Stimulated activated CD4-positive, alpha-beta T cell treated with anti-CD3 and anti-CD28 coated beads, Interleukin-12 subunit alpha, Interleukin-12 subunit beta, amount 100 ng/mL, for 24 hours (primary cell): ENCODE data around the gene WWC2.
"Not testable (repeated sequence)": the region's sequence is repeated elsewhere in the genome, so short reads cannot be mapped to it uniquely, and the experiment has no call there.

Source experiments
- DNase-seq, 2 experiments: peaks; one replicate each; pipeline ENCODE4 v3.0.0-alpha.2; 2020; ENCODE audit warnings: low read depth in 2 of 2

Gene WWC2

GRCh38 chr4:183100827-183101226 is 1.8 kb downstream of the WWC2 start:
- no peak for DNase-seq

- DNase-seq = no peak
These were observed 3.0 kb downstream of the WWC2 start for GRCh38 chr4:183101956-183102480.

- no peak for DNase-seq
These were observed 6.0 kb downstream of the WWC2 start for GRCh38 chr4:183105092-183105491.

GRCh38 chr4:183106839-183107238 is 7.8 kb downstream of the WWC2 start:
- DNase-seq = no peak

GRCh38 chr4:183107891-183108459 is 8.9 kb downstream of the WWC2 start:
- DNase-seq = no peak

GRCh38 chr4:183110244-183110643 is 11.2 kb downstream of the WWC2 start:
- no peak for DNase-seq

GRCh38 chr4:183111452-183111885 is 12.4 kb downstream of the WWC2 start:
- DNase-seq = no peak

- DNase-seq = no peak
These were observed 19.1 kb downstream of the WWC2 start for GRCh38 chr4:183118141-183118540.

- no peak for DNase-seq
These were observed 19.5 kb downstream of the WWC2 start for GRCh38 chr4:183118585-183118984.

- DNase-seq = not testable (repeated sequence)
These were observed 22.6 kb downstream of the WWC2 start for GRCh38 chr4:183121660-183122059.

- DNase-seq = no peak
These were observed 25.2 kb downstream of the WWC2 start for GRCh38 chr4:183124228-183124627.

- DNase-seq = no peak
These were observed 25.8 kb downstream of the WWC2 start for GRCh38 chr4:183124865-183125264.

GRCh38 chr4:183129125-183129524 is 30.1 kb downstream of the WWC2 start:
- DNase-seq = no peak

- DNase-seq = no peak
These were observed 30.6 kb downstream of the WWC2 start for GRCh38 chr4:183129675-183130074.

GRCh38 chr4:183130328-183131155 is 31.5 kb downstream of the WWC2 start:
- DNase-seq = no peak

GRCh38 chr4:183132081-183132480 is 33.0 kb downstream of the WWC2 start:
- DNase-seq = no peak

GRCh38 chr4:183132865-183133264 is 33.8 kb downstream of the WWC2 start:
- no peak for DNase-seq

GRCh38 chr4:183136855-183137254 is 37.8 kb downstream of the WWC2 start:
- no peak for DNase-seq

GRCh38 chr4:183139058-183139750 is 40.1 kb downstream of the WWC2 start:
- DNase-seq = no peak

GRCh38 chr4:183139972-183140570 is 41.0 kb downstream of the WWC2 start:
- no peak for DNase-seq

- DNase-seq = no peak
These were observed 41.9 kb downstream of the WWC2 start for GRCh38 chr4:183140911-183141320.

GRCh38 chr4:183141997-183142396 is 42.9 kb downstream of the WWC2 start:
- DNase-seq = no peak
